IPS-20b (cell line): ENCODE data around the gene CALN1.
"Not testable (repeated sequence)": the region's sequence is repeated elsewhere in the genome, so short reads cannot be mapped to it uniquely, and the experiment has no call there.

ENCODE experiments used
- H3K27ac ChIP-seq: one replicate; pipeline ENCODE4 v1.5.1; 2013; ENCODE audit warnings: low read length
- H3K27me3 ChIP-seq: 2 replicates; pipeline ENCODE4 v1.6.1; 2013; ENCODE audit warnings: mild to moderate bottlenecking, low read length, inconsistent platforms; ENCODE audit not compliant: insufficient read depth
- H3K36me3 ChIP-seq: 2 replicates; pipeline ENCODE4 v1.6.1; 2013; ENCODE audit warnings: low read depth, mild to moderate bottlenecking, inconsistent platforms, low read length, moderate library complexity; ENCODE audit not compliant: insufficient read depth
- H3K4me1 ChIP-seq: 2 replicates; pipeline ENCODE4 v1.6.1; 2013; ENCODE audit warnings: mild to moderate bottlenecking, control low read depth, inconsistent platforms, low read length, moderate library complexity; ENCODE audit not compliant: insufficient read depth
- H3K4me3 ChIP-seq: 2 replicates; pipeline ENCODE4 v1.5.1; 2013; ENCODE audit warnings: mild to moderate bottlenecking, low read length, inconsistent platforms
- H3K9ac ChIP-seq: 2 replicates; pipeline ENCODE4 v1.6.1; 2013; ENCODE audit warnings: low read depth, mild to moderate bottlenecking, inconsistent platforms, low read length, moderate library complexity
- H3K9me3 ChIP-seq: 2 replicates; pipeline ENCODE4 v1.6.1; 2013; ENCODE audit warnings: mild to moderate bottlenecking, low read depth, low read length, inconsistent platforms; ENCODE audit not compliant: insufficient read depth

CALN1 gene

DNA sequence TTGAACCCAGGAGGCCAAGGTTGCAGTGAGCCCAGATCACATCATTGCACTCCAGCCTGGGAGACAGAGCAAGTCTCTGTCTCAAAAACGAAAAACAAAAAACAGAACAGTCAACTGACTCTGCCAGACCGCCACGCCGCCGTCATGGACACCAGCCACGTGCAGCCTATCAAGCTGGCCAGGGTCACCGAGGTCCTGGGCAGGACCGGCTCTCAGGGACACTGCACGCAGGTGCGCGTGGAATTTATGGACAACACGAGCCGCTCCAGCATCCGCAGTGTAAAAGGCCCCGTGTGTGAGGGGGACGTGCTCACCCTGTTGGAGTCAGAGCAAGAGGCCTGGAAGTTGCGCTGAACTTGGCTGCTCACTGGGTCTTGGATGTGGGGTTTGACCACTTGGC, 470.0 kb downstream of the CALN1 start:
- no peak overlapping the region for H3K4me3 ChIP-seq
- no peaks in the 10 kb centered on the region; the same call in 1 of the 2 replicates for H3K4me1 ChIP-seq
- peaks cover 5% of the 10 kb centered on the region; the same call in 1 of the 2 replicates for H3K9me3 ChIP-seq
- no peaks in the 10 kb centered on the region for H3K36me3 ChIP-seq
- H3K27ac ChIP-seq: no peak overlapping the region
- no peak overlapping the region for H3K9ac ChIP-seq
- H3K27me3 ChIP-seq: no peaks in the 10 kb centered on the region

DNA sequence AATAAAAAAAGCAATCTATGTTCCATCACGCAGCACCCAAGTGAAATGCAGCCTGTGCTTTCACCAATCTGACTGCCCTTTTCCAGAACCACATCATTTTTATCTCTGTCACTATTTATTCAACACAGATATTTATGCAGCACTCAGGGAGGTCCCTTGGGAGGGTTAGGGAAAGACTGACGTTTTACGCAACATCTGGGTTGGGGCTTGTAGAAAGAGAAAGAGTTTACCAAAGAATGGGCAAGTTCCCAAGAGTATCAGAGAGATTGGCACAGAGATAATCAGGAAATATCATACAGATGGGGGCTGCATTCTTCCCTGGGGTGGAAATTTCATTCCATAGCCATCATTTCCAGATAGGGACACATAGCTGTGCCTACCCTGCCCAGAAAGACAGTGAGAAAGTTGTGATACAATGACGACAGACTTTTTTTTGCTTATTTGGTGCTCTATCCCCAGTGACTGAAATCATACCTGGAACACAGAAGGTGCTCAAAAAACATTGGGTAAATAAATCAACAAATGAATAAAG, 474.2 kb downstream of the CALN1 start:
- Histone ChIP-seq H3K4me3 (no peak overlapping the region), H3K27me3 (no peaks in the 10 kb centered on the region), H3K4me1 (no peaks in the 10 kb centered on the region), H3K9ac (no peak overlapping the region), H3K27ac (no peak overlapping the region), H3K9me3 (no peaks in the 10 kb centered on the region), H3K36me3 (no peaks in the 10 kb centered on the region)

DNA sequence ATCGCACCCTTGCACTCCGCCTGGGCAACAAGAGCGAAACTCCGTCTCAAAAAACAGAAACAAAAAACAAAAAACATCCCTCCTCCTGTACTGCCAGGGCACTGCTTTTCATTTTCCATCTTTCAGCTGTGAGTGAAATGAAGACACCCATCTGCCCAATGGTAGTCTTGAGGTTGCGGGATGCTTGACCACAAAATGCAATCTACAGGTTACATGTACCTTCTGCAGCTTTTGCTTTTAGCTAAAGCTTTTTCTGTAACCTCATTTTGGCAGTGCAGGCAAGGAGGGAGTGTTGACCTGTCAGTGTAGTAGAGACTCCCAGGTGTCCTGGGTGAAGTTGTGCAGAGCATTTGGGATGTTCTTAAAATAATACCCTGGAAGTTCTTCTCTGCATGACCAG, 476.5 kb downstream of the CALN1 start:
- Histone ChIP-seq H3K27ac (no peak overlapping the region), H3K9ac (no peak overlapping the region), H3K4me3 (no peak overlapping the region)

DNA sequence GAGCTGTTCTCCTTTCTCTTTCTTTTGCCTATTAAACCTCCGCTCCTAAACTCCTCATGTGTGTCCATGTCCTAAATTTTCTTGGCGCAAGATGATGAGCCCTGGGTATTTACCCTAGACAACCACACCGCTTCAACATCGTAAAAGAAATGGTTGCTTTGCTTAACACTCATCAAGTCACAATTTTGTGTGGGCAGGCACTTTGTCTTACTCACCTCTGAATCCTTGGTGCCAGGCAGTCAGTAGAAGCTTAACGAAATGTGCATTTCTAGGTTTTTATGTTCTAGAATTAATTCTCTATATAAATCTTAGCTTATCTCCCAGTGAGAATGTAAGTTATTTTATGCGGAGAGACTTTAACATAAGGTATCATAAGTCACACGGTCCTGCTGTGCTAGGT, 478.7 kb downstream of the CALN1 start:
- Histone ChIP-seq H3K36me3 (no peaks in the 10 kb centered on the region), H3K27ac (no peak overlapping the region), H3K4me1 (no peaks in the 10 kb centered on the region), H3K27me3 (no peaks in the 10 kb centered on the region), H3K9ac (no peak overlapping the region), H3K4me3 (no peak overlapping the region), H3K9me3 (no peaks in the 10 kb centered on the region)

More for the DNA sequence above, 476.5 kb downstream of the CALN1 start:
- no peaks in the 10 kb centered on the region for H3K9me3 ChIP-seq
- H3K36me3 ChIP-seq: no peaks in the 10 kb centered on the region
- H3K4me1 ChIP-seq: no peaks in the 10 kb centered on the region
- H3K27me3 ChIP-seq: no peaks in the 10 kb centered on the region

DNA sequence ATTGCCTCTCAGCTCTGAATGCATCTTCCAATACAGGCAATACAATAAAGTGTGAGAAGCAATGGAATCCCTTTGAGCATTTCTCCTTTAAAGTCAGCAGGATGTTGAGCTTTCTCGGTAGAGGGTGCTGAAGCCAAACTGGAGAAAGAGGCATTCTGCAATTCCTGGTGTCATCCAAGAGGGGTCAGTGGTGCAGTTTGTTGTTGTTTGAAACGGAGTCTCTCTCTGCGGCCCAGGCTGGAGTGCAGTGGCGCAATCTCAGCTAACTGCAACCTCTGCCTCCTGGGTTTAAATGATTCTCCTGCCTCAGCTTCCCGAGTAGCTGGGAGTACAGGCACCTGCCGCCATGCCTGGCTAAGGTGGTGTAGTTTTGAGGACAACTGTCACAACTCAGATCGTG, 486.5 kb downstream of the CALN1 start:
- H3K9me3 ChIP-seq: peaks cover 3% of the 10 kb centered on the region; the same call in 1 of the 2 replicates
- H3K36me3 ChIP-seq: no peaks in the 10 kb centered on the region
- H3K27ac ChIP-seq: no peak overlapping the region
- no peak overlapping the region for H3K9ac ChIP-seq
- H3K4me1 ChIP-seq: no peaks in the 10 kb centered on the region
- H3K4me3 ChIP-seq: no peak overlapping the region
- no peaks in the 10 kb centered on the region for H3K27me3 ChIP-seq

DNA sequence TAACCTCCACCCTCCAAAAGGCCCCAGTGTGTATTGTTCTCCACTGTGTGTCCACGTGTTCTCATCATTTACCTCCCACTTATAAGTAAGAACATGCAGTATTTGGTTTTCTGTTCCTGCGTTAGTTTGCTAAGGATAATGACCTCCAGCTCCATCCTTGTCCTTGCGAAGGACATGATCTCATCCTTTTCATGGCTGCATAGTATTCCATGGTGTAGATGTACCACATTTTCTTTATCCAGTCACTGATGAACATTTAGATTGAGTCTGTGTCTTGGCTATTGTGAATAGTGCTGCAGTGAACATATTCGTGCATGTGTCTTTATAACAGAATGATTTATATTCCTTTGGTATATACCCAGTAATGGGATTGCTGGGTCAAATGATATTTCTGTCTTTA, 497.9 kb downstream of the CALN1 start:
- H3K27me3 ChIP-seq, H3K9ac ChIP-seq, H3K27ac ChIP-seq, H3K36me3 ChIP-seq, H3K9me3 ChIP-seq, H3K4me1 ChIP-seq, H3K4me3 ChIP-seq: not testable (repeated sequence)

DNA sequence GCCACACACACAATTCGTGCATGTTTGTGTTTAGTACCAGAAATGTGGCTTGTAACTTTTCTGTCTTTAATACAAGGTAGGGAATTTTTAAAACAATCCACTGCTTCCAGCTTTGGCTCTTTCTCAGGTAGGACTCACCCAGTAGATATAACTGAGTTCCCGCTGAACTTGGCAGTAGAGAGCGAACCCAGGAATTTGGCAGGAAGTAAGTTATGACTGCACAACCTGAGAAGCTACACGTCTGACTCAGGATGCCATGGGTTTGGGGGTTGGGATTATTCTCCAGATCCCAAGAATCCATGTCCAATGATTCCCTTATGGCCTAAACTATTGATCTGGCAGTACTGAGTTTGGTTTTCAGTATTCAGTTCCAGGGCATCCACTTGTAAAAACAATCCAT, 499.7 kb downstream of the CALN1 start:
- Histone ChIP-seq H3K27me3 (no peaks in the 10 kb centered on the region), H3K4me1 (no peaks in the 10 kb centered on the region), H3K36me3 (no peaks in the 10 kb centered on the region), H3K9me3 (no peaks in the 10 kb centered on the region; the same call in 1 of the 2 replicates), H3K4me3 (no peak overlapping the region), H3K9ac (no peak overlapping the region), H3K27ac (no peak overlapping the region)

DNA sequence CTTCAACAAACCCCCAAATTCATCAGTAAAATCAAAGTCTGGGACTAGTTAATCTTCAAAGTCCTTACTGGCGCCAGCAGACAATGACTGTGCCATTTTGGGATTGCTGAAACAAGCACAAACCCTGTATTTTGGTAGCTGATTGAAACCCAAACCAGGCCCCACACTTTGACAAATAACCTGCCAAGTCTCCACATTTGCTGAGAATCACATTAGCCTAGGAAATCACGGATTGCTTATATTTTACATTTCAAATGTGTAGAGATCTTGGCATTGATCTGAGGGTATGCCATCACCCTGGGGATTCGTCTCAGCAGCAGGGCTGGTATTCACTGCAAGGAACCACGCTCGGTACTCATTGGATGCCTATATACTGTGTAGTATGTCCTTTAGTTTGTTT, 501.1 kb downstream of the CALN1 start:
- H3K4me3 ChIP-seq: no peak overlapping the region
- no peaks in the 10 kb centered on the region for H3K4me1 ChIP-seq
- no peaks in the 10 kb centered on the region for H3K27me3 ChIP-seq

DNA sequence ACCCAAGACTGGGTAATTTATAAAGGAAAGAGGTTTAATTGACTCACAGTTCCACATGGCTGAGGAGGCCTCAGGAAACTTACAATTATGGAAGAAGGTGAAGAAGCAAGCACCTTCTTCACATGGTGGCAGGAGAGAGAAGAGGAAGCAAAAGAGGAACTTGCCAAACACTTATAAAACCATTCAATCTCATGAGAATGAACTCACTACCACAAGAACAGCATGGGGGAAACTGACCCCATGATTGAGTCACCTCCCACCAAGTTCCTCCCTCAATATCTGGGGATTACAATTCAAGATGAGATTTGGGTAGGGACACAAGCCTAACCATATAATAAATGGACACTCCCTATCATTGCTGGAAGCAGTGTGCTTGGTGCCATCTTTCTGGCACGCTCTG, 506.3 kb downstream of the CALN1 start:
- H3K9ac ChIP-seq: no peak overlapping the region
- no peaks in the 10 kb centered on the region for H3K27me3 ChIP-seq
- H3K27ac ChIP-seq: no peak overlapping the region
- H3K4me3 ChIP-seq: no peak overlapping the region
- no peaks in the 10 kb centered on the region for H3K9me3 ChIP-seq
- H3K36me3 ChIP-seq: no peaks in the 10 kb centered on the region
- no peaks in the 10 kb centered on the region for H3K4me1 ChIP-seq

More for the DNA sequence above, 501.1 kb downstream of the CALN1 start:
- no peaks in the 10 kb centered on the region; the same call in 1 of the 2 replicates for H3K9me3 ChIP-seq
- no peaks in the 10 kb centered on the region for H3K36me3 ChIP-seq
- no peak overlapping the region for H3K9ac ChIP-seq
- H3K27ac ChIP-seq: no peak overlapping the region

DNA sequence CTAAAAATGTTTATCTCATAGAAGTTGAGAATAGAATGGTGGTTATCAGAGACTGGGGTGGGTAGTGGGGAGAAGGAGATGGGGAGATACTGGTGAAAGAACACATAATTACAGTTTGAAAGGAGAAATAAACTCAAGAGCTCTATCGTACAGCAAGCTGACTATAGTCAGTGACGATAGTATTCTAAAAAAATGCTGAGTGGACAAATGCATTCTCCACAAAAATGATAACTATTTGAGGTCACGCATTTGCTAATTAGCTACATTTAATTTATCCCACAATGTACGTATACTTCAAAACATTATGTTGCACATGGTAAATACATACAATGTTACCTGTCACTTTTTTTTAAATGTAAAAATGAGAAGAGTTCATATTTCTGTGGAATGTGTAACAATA, 507.7 kb downstream of the CALN1 start:
- Histone ChIP-seq H3K27me3 (no peaks in the 10 kb centered on the region), H3K4me1 (no peaks in the 10 kb centered on the region), H3K4me3 (no peak overlapping the region), H3K27ac (no peak overlapping the region), H3K36me3 (no peaks in the 10 kb centered on the region), H3K9me3 (no peaks in the 10 kb centered on the region), H3K9ac (no peak overlapping the region)

DNA sequence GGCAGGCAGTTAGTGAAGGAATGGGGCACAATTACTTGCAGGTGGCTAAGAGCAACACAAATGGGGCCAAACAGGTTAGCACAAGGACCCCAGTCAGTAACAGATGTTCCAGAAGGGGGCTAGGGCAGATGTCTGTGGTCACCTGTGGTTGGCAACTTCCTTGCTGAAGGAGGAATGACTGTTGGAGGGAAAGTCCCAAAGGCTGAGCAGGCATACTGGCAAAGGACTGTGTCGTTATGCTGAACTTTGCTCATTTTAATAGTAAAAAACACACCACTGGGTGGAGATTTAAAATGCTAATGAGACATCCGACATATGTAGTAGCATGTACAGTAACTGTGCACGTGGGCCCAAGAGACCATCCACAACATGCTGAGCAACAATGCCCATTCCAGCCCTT, 511.6 kb downstream of the CALN1 start:
- Histone ChIP-seq H3K36me3 (no peaks in the 10 kb centered on the region), H3K27ac (no peak overlapping the region), H3K4me1 (no peaks in the 10 kb centered on the region), H3K9ac (no peak overlapping the region), H3K27me3 (no peaks in the 10 kb centered on the region), H3K4me3 (no peak overlapping the region), H3K9me3 (no peaks in the 10 kb centered on the region)

DNA sequence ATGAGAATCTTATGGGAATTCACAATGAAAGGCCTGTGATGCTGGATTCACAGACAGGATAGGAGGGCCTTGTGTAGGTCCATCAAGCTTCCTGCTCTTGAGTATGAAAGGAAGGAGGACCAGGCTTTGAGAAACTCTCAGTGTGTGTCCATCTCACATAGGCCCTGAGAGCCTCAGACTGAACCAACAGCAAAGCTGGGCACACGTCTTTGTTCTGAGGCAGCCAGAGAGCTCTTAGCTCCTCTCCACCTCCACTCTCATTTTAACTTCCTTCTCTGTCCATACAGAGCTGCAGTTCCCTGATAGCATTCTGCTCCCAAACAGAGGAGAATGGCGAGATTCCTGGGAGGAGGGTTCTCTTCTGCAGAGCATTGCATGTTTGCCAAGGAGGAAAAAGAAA, 515.6 kb downstream of the CALN1 start:
- no peak overlapping the region for H3K9ac ChIP-seq
- no peak overlapping the region for H3K27ac ChIP-seq
- H3K4me1 ChIP-seq: no peaks in the 10 kb centered on the region
- H3K9me3 ChIP-seq: no peaks in the 10 kb centered on the region
- H3K4me3 ChIP-seq: no peak overlapping the region
- H3K36me3 ChIP-seq: no peaks in the 10 kb centered on the region
- no peaks in the 10 kb centered on the region for H3K27me3 ChIP-seq
